CD4-positive, alpha-beta T cell (primary cell): ENCODE data around the gene WDR27. TPM values are rescaled to one million over a fixed set of nuclear protein-coding genes. Genes with fewer than 3 reads are reported as not detected.

Experiments used
- ATAC-seq: fragments of 200-7000 bp; cut with Tn5 transposase; one replicate; pipeline ENCODE4 v1.10.0; 2022; ENCODE audit warnings: mild to moderate bottlenecking; ENCODE audit not compliant: poor library complexity
- CTCF ChIA-PET: fragments of 350-600 bp; sonication (Branson Sonifier 250); formaldehyde crosslinking; loops from one replicate; lab custom pipeline; 2021; ENCODE audit warnings: antibody characterized with exemption, inconsistent platforms; lab: Charles Lee
- POLR2A ChIA-PET: fragments of 350-600 bp; sonication (Branson Sonifier 250); formaldehyde crosslinking; loops from one replicate; lab custom pipeline; 2021; ENCODE audit warnings: antibody characterized with exemption, inconsistent platforms; lab: Charles Lee
- DNase-seq, 14 experiments: peaks; one replicate each; pipeline ENCODE4 v3.0.0-alpha.2; 2013 to 2020; ENCODE audit warnings: mixed read lengths in 2 of 14
- H3K27ac ChIP-seq, 2 donors: one replicate each; pipeline versions ENCODE4 v1.5.1 to v1.7.0; 2013; ENCODE audit warnings: low read length in 2 of 2, low read depth in 1 of 2, mild to moderate bottlenecking in 1 of 2
- H3K27me3 ChIP-seq, 2 experiments: 1 replicate in 1 of 2; 2 replicates in 1 of 2; pipeline versions ENCODE4 v1.6.1 to v1.7.0; 2013; ENCODE audit warnings: low read length in 2 of 2, control low read depth in 1 of 2, mild to moderate bottlenecking in 1 of 2, moderate library complexity in 1 of 2; ENCODE audit not compliant: insufficient read depth in 2 of 2, control insufficient read depth in 1 of 2
- H3K36me3 ChIP-seq: one replicate; pipeline ENCODE4 v1.6.1; 2013; ENCODE audit warnings: low read length, control low read depth; ENCODE audit not compliant: insufficient read depth
- H3K4me1 ChIP-seq: one replicate; pipeline ENCODE4 v1.6.1; 2013; ENCODE audit warnings: low read length, control low read depth; ENCODE audit not compliant: insufficient read depth
- H3K4me3 ChIP-seq: one replicate; pipeline ENCODE4 v1.5.1; 2013; ENCODE audit warnings: mild to moderate bottlenecking, low read length, moderate library complexity
- H3K9me3 ChIP-seq, 2 experiments: 1 replicate in 1 of 2; 2 replicates in 1 of 2; pipeline versions ENCODE4 v1.6.1 to v1.7.0; 2013; ENCODE audit warnings: low read length in 2 of 2, mild to moderate bottlenecking in 2 of 2, control low read depth in 1 of 2, moderate library complexity in 1 of 2; ENCODE audit not compliant: control insufficient read depth in 1 of 2, insufficient read depth in 1 of 2
- H3K27ac Mint-ChIP-seq: one replicate; pipeline ENCODE4 v1.8.0; 2020; ENCODE audit warnings: mixed read lengths
- H3K27me3 Mint-ChIP-seq: one replicate; pipeline ENCODE4 v1.8.0; 2021; ENCODE audit warnings: mixed read lengths
- H3K36me3 Mint-ChIP-seq: one replicate; pipeline ENCODE4 v1.8.0; 2021; ENCODE audit warnings: low read depth, mixed read lengths
- H3K4me1 Mint-ChIP-seq: one replicate; pipeline ENCODE4 v1.8.0; 2021; ENCODE audit warnings: low read depth, mixed read lengths
- H3K4me3 Mint-ChIP-seq: one replicate; pipeline ENCODE4 v1.8.0; 2020; ENCODE audit warnings: mild to moderate bottlenecking, mixed read lengths
- H3K9me3 Mint-ChIP-seq: one replicate; pipeline ENCODE4 v1.8.0; 2020; ENCODE audit warnings: mixed read lengths
- intact Hi-C, 2 experiments: fragments of 100-400 bp; cut with DNase I in 1 of 2; cut with micrococcal nuclease in 1 of 2; formaldehyde crosslinking; loops; one replicate each; pipeline versions ENCODE4 v1.15.1 to v1.9.0; 2023 to 2025; cut with DNase I, micrococcal nuclease
- total RNA-seq, 174 experiments: library from RNA in 2 of 174; stranded (reverse) in 2 of 174; gene quantifications; one replicate each; pipeline ENCODE4 v1.2.3 and lab custom pipeline; 2021 to 2026
- TF ChIP-seq, protein P1 (sequence below): fragments of 200-600 bp; IDR thresholded peaks from one replicate; pipeline ENCODE4 v1.8.0; 2022; ENCODE audit warnings: antibody characterized with exemption, mild to moderate bottlenecking

WDR27 gene
- total RNA-seq, 2 experiments from 2014 or later, result 22.0 to 23.5 TPM

DNA sequence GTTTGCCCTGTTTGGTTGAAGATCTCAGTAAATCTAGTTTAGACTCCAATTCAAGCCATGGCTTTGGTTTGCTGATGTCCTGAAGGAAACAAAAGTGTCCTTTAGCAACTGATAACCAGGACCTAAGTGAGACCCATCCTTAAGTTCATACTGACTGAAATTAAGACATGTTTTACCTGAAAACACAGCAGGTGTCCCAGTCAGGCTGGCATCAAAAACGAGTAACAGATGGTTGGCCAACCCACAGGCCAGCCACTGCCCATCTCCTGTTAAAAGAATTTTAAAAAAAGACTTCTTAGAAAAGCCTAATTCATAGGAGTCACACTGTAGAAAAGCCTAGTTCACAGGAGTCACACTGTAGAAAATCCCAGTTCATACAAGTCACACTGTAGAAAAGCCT is 58.3 kb downstream of the WDR27 start:
- no peak overlapping the region for H3K4me3 Mint-ChIP-seq
- H3K4me1 Mint-ChIP-seq, result no peaks in the 10 kb centered on the region
- Histone ChIP-seq H3K27me3 (no peaks in the 10 kb centered on the region), H3K27ac (no peak overlapping the region), H3K36me3 (no peaks in the 10 kb centered on the region), H3K4me3 (no peak overlapping the region), H3K4me1 (no peaks in the 10 kb centered on the region), H3K9me3 (no peaks in the 10 kb centered on the region)
- intact Hi-C loops, result no loop called here
- H3K27me3 Mint-ChIP-seq, result no peaks in the 10 kb centered on the region
- ChIA-PET CTCF (no interaction called here), POLR2A (no interaction called here)
- peaks cover 2% of the 10 kb centered on the region for H3K36me3 Mint-ChIP-seq
- H3K9me3 Mint-ChIP-seq, result no peaks in the 10 kb centered on the region
- H3K27ac Mint-ChIP-seq, result no peak overlapping the region
- DNase-seq (no peak), ATAC-seq (no peak)
- TF ChIP-seq, protein P1, sequence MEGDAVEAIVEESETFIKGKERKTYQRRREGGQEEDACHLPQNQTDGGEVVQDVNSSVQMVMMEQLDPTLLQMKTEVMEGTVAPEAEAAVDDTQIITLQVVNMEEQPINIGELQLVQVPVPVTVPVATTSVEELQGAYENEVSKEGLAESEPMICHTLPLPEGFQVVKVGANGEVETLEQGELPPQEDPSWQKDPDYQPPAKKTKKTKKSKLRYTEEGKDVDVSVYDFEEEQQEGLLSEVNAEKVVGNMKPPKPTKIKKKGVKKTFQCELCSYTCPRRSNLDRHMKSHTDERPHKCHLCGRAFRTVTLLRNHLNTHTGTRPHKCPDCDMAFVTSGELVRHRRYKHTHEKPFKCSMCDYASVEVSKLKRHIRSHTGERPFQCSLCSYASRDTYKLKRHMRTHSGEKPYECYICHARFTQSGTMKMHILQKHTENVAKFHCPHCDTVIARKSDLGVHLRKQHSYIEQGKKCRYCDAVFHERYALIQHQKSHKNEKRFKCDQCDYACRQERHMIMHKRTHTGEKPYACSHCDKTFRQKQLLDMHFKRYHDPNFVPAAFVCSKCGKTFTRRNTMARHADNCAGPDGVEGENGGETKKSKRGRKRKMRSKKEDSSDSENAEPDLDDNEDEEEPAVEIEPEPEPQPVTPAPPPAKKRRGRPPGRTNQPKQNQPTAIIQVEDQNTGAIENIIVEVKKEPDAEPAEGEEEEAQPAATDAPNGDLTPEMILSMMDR, result no peak

DNA sequence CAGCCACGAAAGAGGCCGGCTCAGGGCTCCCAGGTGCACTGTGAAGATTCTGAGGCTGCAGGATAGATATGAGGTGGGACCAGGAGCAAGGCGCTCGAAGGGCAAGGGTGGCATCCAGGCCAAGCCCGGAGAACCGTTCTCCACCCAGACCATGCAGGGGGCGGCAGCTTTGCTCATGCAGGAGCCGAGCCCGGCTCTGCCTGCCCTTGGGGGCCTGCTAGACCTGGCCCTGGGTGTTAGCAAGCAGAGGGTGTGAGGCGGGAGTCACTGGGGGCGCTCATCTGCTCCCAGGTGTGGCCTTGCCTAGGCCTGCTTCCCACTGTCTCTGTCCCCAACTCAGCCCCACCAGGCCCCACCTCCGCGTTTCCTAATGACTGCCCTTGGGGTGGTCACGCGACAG is 59.4 kb downstream of the WDR27 start:
- Mint-ChIP-seq H3K36me3 (peaks cover 9% of the 10 kb centered on the region), H3K9me3 (no peaks in the 10 kb centered on the region), H3K27ac (no peak overlapping the region), H3K4me3 (no peak overlapping the region), H3K27me3 (no peaks in the 10 kb centered on the region), H3K4me1 (no peaks in the 10 kb centered on the region)
- TF ChIP-seq, protein P1, result no peak
- H3K9me3 ChIP-seq, result no peaks in the 10 kb centered on the region
- peaks cover 3% of the 10 kb centered on the region for H3K36me3 ChIP-seq
- no peak overlapping the region for H3K27ac ChIP-seq
- intact Hi-C loops, result no loop called here
- CTCF ChIA-PET, result no interaction called here
- POLR2A ChIA-PET, result no interaction called here
- no peak overlapping the region for H3K4me3 ChIP-seq
- DNase-seq (no peak), ATAC-seq (no peak)
- no peaks in the 10 kb centered on the region for H3K4me1 ChIP-seq
- H3K27me3 ChIP-seq, result no peaks in the 10 kb centered on the region

DNA sequence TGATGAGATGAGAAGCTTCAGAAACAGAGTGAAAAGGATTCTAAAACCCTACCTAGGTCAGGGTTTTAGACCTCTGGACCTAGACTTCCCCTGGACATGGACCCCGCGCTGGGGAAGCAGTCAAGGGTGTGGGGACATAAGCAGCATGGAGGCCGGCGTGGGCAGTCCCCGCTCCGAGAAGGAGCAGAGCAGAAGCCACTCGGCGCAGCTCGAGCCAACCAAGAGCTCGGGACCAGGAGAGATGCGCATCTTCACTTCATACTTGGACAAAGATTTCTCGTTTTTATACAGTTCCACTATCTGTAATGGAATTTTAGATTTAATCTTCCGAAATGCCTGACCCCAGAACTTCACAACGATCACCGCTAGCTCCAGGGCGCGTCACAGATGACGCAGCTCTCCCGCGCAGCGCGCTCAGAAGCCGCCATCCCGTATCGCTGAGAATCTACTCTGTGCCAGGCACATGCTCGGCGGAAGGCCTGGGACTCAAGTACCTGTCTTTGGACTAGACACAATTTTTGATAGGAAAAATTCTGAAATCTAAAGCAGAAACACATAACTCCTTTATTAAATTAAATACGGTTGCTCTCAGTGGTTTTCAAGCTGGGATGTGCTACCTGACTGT is 60.3 kb downstream of the WDR27 start:
- no peak overlapping the region for H3K27ac ChIP-seq
- H3K36me3 ChIP-seq, result peaks cover 5% of the 10 kb centered on the region
- H3K4me3 Mint-ChIP-seq, result no peak overlapping the region
- no peaks in the 10 kb centered on the region for H3K4me1 Mint-ChIP-seq
- no peaks in the 10 kb centered on the region for H3K27me3 Mint-ChIP-seq
- CTCF ChIA-PET, result no interaction called here
- H3K27ac Mint-ChIP-seq, result no peak overlapping the region
- H3K9me3 Mint-ChIP-seq, result no peaks in the 10 kb centered on the region
- ATAC-seq (no peak), DNase-seq (no peak)
- intact Hi-C loops, result no loop called here
- H3K4me1 ChIP-seq, result no peaks in the 10 kb centered on the region
- no peaks in the 10 kb centered on the region for H3K9me3 ChIP-seq
- H3K4me3 ChIP-seq, result no peak overlapping the region
- TF ChIP-seq, protein P1, result no peak
- H3K27me3 ChIP-seq, result no peaks in the 10 kb centered on the region
- POLR2A ChIA-PET, result no interaction called here
- peaks cover 17% of the 10 kb centered on the region for H3K36me3 Mint-ChIP-seq
